OCI-LY3 (cell line): Measurements from ENCODE around the gene PITPNM2.

ENCODE experiments used
- EZH2phosphoT487 ChIP-seq: fragments of 200-600 bp; shearing (Covaris generic); IDR thresholded peaks from 2 replicates; pipeline ENCODE4 v1.6.1; 2018; ENCODE audit warnings: antibody characterized with exemption, mixed run types, low read depth
- TF ChIP-seq, protein P1 (sequence below): fragments of 200-600, 300-600 bp; sonication (generic); IDR thresholded peaks from 2 replicates; pipeline ENCODE4 v1.5.1; 2014; ENCODE audit warnings: antibody characterized with exemption, low read length, low read depth

DNA sequence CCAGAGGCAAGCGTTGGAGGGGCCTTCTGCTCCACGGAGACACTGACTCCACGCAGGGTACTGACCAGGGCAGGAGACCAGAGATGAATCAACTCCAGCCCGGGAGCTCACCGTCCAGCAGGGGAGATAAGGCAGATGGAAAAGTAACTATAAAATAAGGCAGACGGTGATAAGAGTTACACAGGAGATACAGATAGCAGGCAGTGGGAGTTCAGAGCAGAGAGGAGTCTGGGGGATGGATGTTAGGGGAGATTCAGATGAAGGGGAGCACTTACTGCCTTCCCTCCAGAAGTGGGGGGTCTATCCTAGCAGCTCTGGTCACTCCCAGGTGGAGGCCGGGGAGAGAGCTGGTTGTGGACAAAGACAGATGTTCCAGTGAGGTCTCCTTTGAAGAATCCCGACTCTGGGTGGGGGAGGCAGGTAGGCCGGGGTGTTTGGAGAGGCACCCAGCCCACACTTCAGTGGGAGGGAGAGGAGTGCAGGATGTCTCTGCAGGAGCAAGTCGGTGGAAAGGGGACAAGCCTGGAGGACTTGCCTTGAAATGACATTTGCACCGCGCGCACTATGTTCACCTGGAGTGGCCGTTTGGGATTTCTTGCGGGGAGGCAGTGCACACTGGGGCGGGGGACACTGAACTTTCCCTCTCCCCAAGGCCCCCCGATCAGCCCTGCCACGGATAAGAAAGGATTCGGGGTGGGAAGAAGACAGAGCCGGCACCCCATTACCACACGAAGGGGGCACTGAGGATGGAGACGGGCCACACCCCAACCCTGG is 1.2 kb downstream of the PITPNM2 start:
- TF ChIP-seq, protein P1, sequence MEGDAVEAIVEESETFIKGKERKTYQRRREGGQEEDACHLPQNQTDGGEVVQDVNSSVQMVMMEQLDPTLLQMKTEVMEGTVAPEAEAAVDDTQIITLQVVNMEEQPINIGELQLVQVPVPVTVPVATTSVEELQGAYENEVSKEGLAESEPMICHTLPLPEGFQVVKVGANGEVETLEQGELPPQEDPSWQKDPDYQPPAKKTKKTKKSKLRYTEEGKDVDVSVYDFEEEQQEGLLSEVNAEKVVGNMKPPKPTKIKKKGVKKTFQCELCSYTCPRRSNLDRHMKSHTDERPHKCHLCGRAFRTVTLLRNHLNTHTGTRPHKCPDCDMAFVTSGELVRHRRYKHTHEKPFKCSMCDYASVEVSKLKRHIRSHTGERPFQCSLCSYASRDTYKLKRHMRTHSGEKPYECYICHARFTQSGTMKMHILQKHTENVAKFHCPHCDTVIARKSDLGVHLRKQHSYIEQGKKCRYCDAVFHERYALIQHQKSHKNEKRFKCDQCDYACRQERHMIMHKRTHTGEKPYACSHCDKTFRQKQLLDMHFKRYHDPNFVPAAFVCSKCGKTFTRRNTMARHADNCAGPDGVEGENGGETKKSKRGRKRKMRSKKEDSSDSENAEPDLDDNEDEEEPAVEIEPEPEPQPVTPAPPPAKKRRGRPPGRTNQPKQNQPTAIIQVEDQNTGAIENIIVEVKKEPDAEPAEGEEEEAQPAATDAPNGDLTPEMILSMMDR: no peak
- no peak for TF ChIP-seq EZH2phosphoT487
